NCI-H1092 (cell line): Measurements from ENCODE around the gene CLEC9A.
"Not testable (repeated sequence)": the region's sequence is repeated elsewhere in the genome, so short reads cannot be mapped to it uniquely, and the experiment has no call there.

ENCODE experiments used
- DNase-seq: peaks from one replicate; lab custom pipeline; 2025; lab: John Stamatoyannopoulos, UW

CLEC9A gene

GRCh38 chr12:10030446-10030845 is at the start of gene CLEC9A:
Gene CLEC9A (plus strand): TSS chr12:10030682. CDS start chr12:10052688, 22,006 bp downstream.
- DNase-seq, result no peak

DNA sequence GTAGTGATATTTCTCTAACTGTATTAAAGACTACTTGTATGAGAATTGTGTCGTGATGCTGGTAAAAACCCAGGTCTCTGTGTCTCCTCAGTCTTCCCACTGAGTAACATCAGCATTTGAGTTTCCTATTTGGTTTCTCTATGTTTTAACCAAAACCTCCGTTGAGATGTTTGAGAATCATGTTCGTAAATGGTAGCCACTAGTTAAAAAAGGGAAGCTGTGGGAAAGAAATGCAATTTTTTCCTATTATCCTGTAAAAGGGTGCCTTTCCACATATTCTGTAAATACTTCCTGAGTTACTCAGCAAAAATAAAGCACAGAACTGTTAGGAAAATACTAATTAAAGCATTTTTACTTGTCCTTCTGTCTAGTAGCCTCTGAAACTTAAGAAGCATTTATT is 38.6 kb upstream of the CLEC9A start:
- no peak for DNase-seq

DNA sequence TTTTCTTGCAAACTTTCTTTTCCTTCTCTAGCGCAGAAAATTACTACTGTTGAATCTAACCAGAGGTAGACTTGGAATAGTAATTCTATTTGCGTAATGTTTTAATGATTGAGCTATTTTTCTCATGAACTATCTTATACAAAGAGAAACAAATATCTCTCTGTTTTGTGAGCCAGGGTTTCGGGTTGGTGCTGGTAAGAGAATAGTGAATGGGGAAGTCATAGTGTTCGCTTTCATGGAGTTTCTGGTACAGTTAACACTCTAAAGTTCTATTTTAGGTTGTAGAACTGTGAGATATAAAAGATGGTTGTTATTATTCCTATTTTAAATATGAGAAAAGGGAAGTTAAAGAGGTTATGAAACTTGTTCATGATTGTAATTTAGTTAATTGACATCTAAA is 38.2 kb upstream of the CLEC9A start:
- DNase-seq, result no peak

- DNase-seq, result no peak
Measured at GRCh38 chr12:9999016-9999415, 31.5 kb upstream of the CLEC9A start, which contains the start of gene CLEC1B. Gene CLEC1B (minus strand): TSS chr12:9999121. CDS start chr12:9999100, 21 bp downstream.

DNA sequence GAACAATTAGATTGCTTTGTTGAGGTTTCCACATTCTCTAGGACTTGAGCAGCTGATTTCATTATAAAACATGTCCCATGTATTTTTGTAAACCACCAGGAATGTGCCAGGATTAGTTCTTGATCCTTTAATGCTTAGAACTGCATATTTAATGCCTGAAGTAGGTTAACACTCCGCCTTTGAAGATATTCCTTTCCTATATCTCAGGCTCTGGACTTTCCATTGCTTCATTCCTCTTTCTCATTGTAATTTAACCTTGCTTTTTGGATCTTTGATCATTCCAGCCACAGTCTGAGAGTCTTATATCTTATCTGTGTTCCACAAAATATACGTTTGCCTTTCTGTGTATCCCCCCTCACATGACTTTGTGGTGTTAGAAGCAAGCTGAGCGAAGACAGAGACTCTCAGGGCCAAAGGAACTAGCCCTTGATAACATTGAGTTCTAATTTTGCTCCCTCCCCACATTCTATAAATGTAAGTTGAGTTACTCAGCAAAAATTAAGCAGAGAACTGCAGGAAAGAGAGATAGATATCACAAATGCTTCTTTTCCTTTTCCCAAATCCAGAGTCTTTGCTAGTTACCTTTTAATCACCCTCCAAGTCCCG is 29.2 kb upstream of the CLEC9A start:
- no peak for DNase-seq

- DNase-seq, result no peak
Measured at GRCh38 chr12:10012630-10013330, 17.7 kb upstream of the CLEC9A start.

- no peak for DNase-seq
Measured at GRCh38 chr12:10015450-10015849, 15.0 kb upstream of the CLEC9A start.

- DNase-seq, result no peak
Measured at GRCh38 chr12:10016881-10017280, 13.6 kb upstream of the CLEC9A start.

DNA sequence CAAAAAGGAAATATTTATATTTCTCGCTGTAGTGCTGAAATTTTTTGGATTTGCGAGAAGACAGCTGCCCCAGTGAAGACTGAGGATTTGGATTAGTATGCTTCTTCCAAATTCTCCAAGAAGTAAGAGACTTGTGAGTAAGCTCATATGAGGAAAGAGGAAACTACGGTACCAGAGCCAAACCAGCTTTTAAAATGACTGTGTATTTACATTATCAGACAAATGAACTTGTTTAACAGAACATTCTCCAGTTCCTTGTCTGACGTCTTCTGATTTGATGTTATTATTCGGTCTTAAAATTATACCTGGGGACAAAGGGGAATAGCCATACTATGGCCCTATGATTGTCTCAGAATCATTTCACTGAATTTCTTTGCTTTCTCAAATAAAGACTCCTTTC is 12.1 kb upstream of the CLEC9A start:
- DNase-seq, result no peak

DNA sequence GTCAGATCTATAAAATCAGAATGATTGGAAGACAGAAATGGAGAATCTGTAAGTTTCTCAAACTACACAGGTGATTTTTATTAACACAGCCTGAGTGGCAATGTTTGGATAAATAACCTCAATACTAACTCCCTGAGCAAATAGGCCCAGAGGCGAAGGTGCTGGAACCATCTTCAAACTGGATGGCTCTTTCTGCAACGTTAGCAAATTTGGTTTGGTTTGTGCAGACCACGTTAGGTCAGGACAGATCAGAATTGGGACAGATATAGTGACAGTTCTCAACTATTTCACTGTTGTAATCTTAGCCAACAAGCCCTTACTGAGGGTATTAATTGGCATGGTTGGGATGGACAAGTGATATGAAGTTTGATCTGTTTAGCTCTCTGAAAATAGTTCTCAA is 9.1 kb upstream of the CLEC9A start:
- no peak for DNase-seq

DNA sequence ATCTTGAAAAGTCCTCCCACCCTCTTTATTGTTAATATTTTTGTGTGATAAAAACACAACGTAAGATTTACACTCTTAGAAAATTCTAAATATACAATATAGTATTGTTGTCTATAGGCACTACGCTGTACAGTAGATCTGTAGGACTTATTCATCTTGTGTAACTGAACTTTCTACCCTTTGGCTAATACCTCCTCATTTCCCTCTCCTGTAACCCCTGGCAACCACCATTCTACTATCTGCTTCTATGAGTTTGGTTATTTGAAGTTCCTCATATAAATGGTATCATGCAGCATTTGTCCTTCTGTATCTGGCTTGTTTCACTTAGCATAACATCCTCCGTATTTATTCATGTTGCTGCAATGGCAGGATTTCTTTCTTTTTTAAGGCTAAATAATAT is 5.2 kb upstream of the CLEC9A start:
- DNase-seq, result no peak

GRCh38 chr12:10026666-10027065 is 3.8 kb upstream of the CLEC9A start:
- DNase-seq, result not testable (repeated sequence)

DNA sequence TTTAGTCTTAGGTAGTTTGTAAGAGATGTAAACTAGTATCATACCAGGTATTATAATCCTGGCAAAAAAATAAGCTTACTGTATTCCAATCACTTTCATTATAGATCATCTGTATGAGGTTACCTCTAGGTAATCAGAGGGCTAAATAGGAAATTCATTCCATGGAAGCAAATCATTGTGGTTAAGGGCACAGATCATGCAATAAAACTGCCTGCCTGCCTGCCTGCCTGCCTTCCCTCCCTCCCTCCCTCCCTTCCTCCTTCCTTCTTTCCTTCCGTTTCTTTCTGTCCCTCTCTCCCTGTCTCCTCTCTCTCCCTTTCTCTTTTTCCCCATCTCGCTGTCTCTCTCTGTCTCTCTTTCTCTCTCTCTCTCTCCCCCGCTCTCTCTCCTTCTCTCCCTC is 3.2 kb upstream of the CLEC9A start:
- DNase-seq, result no peak

DNA sequence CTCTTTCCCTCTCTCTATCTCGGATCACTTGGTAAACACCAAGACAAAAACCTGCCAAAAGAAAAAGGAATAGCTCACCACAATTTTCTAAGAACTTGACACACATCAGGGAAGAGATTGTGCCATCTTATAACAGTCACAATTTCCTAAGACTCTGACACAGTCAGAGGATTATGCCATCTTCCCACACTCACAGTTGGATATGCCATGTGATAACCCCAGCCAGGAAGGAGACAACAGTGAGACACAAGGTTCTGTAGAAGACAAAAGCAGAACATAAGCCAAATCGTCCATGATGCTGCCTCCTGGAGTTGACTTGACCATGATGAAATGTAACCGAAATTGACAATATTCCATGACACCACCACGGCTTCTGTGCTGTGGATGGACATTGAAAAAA is 2.8 kb upstream of the CLEC9A start:
- DNase-seq, result no peak

- DNase-seq, result no peak
Measured at GRCh38 chr12:10031321-10031720, 839 bp downstream of the CLEC9A start.

DNA sequence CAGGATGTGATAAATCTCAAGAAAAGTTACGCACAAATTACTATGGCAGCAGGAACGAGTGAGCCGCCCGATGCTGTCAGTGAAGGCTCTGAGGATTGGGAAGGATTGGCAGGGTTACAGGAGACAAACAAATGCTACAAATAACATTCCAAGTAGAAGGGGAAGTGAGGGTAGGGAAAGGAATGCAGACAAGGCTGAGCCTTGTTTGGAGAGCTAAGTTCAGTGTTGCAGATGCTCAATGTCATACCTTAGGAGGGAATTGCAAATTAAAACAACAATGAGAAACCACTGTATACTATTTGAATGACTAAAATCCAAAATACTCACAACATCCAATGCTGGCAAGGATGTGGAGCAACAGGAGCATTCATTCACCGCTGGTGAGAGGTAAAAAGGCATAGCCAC is 1.3 kb downstream of the CLEC9A start:
- DNase-seq, result no peak

DNA sequence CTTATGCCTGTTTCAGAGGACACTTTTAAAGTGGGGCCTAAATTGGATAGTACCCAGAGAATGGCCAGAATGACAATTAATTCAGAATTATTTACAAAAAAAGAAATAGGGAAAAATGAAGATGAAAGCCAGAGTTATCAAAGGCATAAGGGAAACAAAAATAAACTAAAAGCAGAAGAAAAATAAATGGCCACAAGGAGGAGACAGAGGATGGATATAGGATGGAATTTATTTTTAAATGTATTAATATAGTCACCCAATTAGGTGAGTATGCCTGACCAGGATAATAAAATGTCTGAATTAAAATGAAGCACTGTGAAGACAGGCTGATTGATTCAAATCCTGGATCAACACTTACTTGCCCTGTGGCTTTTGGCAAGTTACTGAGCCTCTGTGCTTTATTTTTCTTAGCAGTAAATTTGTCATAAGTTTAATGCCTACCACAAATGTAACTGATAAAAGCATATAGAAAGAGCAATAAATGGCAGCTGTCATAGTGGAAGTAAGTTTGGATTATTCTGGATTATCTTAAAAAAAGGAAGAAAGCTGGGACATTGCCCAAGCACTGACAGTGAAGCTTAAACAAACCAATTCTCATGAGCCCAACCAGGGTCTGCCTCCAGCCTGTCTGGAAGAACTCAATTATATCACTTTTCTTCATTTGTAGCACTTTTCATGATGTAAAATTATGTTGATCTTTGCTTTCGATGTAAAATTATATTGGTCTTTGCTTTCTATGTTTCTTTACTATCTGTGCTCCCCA is 3.5 kb downstream of the CLEC9A start:
- DNase-seq, result no peak

DNA sequence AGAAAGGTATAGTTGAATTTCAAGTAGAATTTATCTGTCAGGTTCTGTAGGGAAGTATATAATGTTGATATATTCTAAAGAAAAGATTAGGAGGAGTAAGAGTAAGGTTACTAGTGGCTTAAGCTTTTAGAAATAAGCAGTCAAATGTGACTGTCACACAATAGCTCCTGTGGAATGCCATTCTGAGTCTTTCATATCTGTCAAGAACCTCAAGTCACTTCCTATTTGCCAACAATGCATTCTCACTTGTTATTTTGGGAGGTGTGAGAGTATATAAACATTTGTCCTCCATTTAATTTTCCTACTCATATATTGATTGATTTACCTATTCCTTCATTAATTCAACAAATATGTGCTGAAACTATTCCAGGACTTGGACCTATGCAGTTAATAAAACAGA is 11.7 kb downstream of the CLEC9A start:
- no peak for DNase-seq

- DNase-seq, result no peak
Measured at GRCh38 chr12:10048526-10048925, 18.0 kb downstream of the CLEC9A start.

GRCh38 chr12:10052193-10052913 is 21.9 kb downstream of the CLEC9A start:
- no peak for DNase-seq

DNA sequence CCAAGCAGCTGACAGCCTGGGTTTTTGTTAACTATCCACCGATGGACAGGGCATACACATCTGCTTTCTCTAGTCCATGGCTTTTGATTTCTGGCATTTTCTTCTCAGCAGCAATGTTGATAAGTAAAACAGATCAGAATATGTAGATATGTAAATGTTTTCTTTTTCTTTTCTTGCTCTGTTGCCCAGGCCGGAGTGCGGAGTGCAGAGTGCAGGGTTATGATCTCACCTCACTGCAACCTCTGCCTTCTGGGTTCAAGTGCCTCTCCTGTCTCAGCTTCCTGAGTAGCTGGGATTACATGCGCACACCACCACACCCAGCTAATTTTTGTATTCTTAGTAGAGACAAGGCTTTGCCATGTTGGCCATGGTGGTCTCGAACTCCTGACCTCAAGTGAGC is 27.9 kb downstream of the CLEC9A start:
- DNase-seq, result no peak

DNA sequence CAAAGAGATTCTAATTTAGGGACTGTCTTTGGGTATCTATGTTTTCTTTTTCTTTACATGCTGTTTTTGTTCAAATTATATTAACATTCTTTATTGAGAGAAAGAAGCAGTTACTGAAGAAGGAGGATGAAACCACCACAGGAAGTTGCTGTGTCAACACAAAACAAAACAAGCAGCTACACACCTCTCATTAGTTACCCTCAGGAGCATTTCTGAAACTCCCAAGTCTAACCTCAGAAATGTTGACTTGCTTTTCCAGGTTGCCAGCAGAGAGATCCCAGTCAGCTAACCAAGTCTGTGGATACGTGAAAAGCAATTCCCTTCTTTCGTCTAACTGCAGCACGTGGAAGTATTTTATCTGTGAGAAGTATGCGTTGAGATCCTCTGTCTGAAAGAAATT is 34.8 kb downstream of the CLEC9A start:
- no peak for DNase-seq

DNA sequence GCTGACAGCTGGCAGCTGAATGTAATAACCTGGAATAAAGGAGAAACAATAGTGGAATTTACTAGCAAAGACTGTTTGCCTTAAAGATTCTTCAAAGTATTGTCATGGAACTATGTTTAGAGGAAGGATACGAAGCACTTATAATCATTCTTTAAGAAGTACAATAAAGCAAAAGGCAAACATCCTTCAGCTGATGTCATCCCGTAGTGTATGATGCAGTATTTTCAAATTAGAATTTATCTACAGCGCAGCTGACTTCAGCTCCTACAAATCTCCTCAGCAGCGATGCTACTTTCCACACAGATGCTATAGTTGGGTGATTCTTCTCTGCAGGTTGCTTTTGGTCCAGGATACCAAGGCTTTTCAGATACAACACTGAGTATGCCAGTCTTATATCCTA is 36.8 kb downstream of the CLEC9A start:
- no peak for DNase-seq
